Right atrium auricular region (tissue), 2 donors: Measurements from ENCODE around the gene TNFSF15. TPM values are rescaled to one million over a fixed set of nuclear protein-coding genes. Genes with fewer than 3 reads are reported as not detected.

Experiments
- DNase-seq: peaks from one replicate; pipeline ENCODE4 v3.0.0-alpha.2; 2019; ENCODE audit warnings: low spot score
- H3K27ac ChIP-seq, 2 donors: fragments of 200-600 bp; sonication (generic); 1 replicate in 1 of 2; 2 replicates in 1 of 2; pipeline ENCODE4 v1.5.1; 2016 to 2019
- H3K27me3 ChIP-seq, 2 donors: fragments of 200-600 bp; sonication (generic); one replicate each; pipeline versions ENCODE4 v1.5.1 to v1.6.0; 2017 to 2019
- H3K36me3 ChIP-seq: fragments of 200-600 bp; sonication (generic); one replicate; pipeline ENCODE4 v1.5.1; 2016
- H3K4me1 ChIP-seq, 2 donors: fragments of 200-600 bp; sonication (generic); one replicate each; pipeline versions ENCODE4 v1.5.1 to v1.6.0; 2017 to 2019
- H3K4me3 ChIP-seq, 2 donors: fragments of 200-600 bp; sonication (generic); 1 replicate in 1 of 2; 2 replicates in 1 of 2; pipeline ENCODE4 v1.5.1; 2017 to 2019; ENCODE audit warnings: mild to moderate bottlenecking in 1 of 2, moderate library complexity in 1 of 2
- H3K9me3 ChIP-seq, 2 donors: fragments of 200-600 bp; sonication (generic); one replicate each; pipeline ENCODE4 v1.5.1; 2019
- total RNA-seq, 2 donors: library from RNA; depleted of rRNA; stranded (reverse); fragments of >200 nt; gene quantifications; one replicate each; pipeline ENCODE4 v1.1.0, GENCODE V29; 2016
- TF ChIP-seq, protein P1 (sequence below), 2 donors: fragments of 200-600 bp; sonication (generic); IDR thresholded peaks; one replicate each; pipeline ENCODE4 v1.5.1; 2019; ENCODE audit warnings: antibody characterized with exemption in 2 of 2

The TNFSF15 gene
- total RNA-seq, 2 donors from 2014 or later = 0.16 TPM; not detected in 1

DNA sequence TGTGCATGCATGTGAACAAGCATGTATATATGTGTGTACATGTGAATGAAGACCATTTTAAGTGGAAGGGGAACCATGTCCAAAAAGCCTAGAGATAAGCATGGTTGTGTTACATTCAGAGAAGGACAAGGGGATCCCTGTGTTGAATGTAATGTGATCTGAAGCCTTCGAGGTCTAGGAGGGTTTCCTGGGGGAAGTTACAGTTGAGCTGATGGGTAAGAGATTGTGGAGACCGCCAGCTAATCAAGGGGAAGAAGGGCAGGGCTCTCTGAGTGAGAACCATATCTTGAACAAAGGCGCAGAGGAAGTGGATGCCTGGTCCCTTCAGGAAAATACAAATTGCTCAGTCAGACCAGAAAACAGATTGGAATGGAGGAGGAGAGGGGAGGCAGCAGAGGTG lies 45.5 kb upstream of the TNFSF15 start:
- DNase-seq = no peak
- Histone ChIP-seq H3K9me3 (no peaks in the 10 kb centered on the region), H3K36me3 (no peaks in the 10 kb centered on the region), H3K27ac (no peak overlapping the region), H3K27me3 (no peaks in the 10 kb centered on the region), H3K4me1 (no peaks in the 10 kb centered on the region), H3K4me3 (no peak overlapping the region)
- TF ChIP-seq, protein P1, sequence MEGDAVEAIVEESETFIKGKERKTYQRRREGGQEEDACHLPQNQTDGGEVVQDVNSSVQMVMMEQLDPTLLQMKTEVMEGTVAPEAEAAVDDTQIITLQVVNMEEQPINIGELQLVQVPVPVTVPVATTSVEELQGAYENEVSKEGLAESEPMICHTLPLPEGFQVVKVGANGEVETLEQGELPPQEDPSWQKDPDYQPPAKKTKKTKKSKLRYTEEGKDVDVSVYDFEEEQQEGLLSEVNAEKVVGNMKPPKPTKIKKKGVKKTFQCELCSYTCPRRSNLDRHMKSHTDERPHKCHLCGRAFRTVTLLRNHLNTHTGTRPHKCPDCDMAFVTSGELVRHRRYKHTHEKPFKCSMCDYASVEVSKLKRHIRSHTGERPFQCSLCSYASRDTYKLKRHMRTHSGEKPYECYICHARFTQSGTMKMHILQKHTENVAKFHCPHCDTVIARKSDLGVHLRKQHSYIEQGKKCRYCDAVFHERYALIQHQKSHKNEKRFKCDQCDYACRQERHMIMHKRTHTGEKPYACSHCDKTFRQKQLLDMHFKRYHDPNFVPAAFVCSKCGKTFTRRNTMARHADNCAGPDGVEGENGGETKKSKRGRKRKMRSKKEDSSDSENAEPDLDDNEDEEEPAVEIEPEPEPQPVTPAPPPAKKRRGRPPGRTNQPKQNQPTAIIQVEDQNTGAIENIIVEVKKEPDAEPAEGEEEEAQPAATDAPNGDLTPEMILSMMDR (IDR thresholded peaks at IDR 0.05) = no peak

DNA sequence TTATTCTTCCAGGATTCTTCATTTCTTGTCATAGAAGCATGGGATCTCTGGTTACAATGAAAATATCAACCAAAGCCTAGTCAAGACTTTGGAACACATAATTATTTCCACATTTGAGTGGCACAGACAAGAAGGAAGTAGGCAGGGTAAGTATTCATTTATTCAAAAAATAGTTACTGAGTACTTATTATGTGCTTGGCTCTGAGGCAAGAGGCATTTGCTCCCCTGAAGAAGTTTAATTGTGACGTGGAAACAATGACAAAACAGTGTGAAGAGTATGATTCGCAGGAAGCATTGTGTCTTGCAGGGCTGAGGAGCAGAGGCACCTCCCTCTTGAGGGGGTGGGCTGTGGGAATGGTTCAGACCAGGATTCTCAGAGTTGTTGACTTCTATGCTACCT lies 45.0 kb upstream of the TNFSF15 start:
- Histone ChIP-seq H3K36me3 (no peaks in the 10 kb centered on the region), H3K4me1 (no peaks in the 10 kb centered on the region), H3K27me3 (no peaks in the 10 kb centered on the region), H3K9me3 (no peaks in the 10 kb centered on the region), H3K27ac (no peak overlapping the region), H3K4me3 (no peak overlapping the region)
- no peak for DNase-seq
- TF ChIP-seq, protein P1 (IDR thresholded peaks at IDR 0.05) = no peak

DNA sequence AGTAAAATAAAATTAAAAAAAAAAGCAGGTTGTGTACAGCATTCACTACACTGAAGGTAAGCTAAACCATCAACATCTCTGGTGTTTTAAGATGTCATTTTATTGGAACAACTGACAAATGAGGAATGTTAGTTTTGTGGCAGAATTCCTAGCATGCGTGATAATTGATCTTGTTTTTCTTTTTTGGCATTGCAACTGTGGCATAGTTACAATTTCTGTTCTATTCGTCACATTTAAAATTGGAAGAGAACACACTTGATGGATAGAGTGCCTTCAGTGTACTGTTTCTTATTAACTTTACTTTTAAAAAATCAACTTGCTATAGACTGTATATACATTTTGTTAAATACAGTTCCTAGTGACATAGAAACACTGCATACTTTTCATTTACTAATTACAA lies 43.6 kb upstream of the TNFSF15 start:
- Histone ChIP-seq H3K27me3 (no peaks in the 10 kb centered on the region), H3K4me1 (no peaks in the 10 kb centered on the region), H3K4me3 (no peak overlapping the region), H3K27ac (no peak overlapping the region), H3K9me3 (no peaks in the 10 kb centered on the region), H3K36me3 (no peaks in the 10 kb centered on the region)
- no peak for DNase-seq
- TF ChIP-seq, protein P1 (IDR thresholded peaks at IDR 0.05) = no peak

DNA sequence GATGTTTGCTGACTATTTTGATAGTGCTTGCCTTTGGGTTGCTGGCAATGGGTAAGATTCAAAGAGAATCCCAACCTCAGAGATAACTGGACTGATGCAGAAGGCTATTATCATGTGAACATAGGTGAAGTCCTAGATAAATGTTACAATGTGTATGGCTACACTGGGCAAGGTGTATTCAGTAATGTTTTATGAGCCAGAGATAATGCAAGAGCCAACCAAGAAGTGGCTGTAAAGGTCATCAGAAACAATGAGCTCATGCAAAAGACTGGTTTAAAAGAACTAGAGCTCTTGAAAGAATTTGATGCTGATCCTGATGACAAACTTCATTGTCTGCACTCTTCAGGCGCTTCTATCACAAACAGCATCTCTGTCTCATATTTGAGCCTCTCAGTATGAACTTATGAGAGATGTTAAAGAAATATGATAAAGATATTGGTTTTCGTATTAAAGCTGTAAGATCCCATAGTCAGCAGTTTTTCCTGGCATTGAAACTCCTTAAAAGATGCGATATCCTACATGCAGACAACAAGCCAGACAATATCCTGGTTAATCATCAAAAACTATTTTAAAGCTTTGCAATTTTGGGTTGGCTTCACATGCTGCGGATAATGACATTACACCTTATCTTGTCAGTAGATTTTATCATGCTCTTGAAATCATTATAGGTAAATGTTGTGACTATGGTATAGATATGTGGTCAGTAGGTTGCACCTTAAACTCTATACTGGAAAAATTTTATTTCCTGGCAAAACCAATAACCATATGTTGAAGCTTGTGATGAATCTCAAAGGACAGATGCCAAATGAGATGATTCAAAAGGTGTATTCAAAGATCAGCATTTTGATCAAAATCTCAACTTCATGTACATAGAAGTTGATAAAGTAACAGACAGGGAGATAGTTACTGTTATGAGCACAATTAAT lies 41.9 kb upstream of the TNFSF15 start:
- Histone ChIP-seq H3K9me3 (no peaks in the 10 kb centered on the region), H3K27ac (no peak overlapping the region), H3K27me3 (no peaks in the 10 kb centered on the region), H3K4me1 (no peaks in the 10 kb centered on the region), H3K4me3 (no peak overlapping the region), H3K36me3 (no peaks in the 10 kb centered on the region)
- TF ChIP-seq, protein P1 (IDR thresholded peaks at IDR 0.05) = no peak
- DNase-seq = no peak

DNA sequence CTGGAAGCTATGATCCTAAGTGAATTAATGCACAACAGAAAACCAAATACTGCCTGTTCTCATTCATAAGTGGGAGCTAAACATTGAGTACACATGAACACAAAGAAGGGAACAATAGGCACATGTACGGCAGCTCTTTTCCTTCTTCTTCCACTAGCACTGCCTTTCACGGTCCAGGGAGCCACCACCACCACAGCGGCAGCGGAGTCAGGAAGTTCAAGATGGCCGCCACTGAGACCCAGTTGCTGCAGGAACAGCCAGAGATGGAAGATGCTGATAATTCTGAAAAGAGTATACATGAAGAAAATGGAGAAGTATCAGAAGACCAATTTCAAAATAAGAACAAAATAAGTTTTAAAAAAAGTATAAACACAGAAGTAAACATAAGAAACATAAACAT lies 39.5 kb upstream of the TNFSF15 start:
- DNase-seq = no peak
- H3K9me3 ChIP-seq = no peaks in the 10 kb centered on the region
- no peaks in the 10 kb centered on the region for H3K4me1 ChIP-seq
- H3K27ac ChIP-seq = no peak overlapping the region
- H3K36me3 ChIP-seq = no peaks in the 10 kb centered on the region
- H3K27me3 ChIP-seq = no peaks in the 10 kb centered on the region
- TF ChIP-seq, protein P1 (IDR thresholded peaks at IDR 0.05) = no peak
- H3K4me3 ChIP-seq = no peak overlapping the region
